Activated T-helper 1 cell treated with anti-CD3 and anti-CD28 coated beads, Interleukin-12 subunit alpha, Interleukin-12 subunit beta, Interleukin-2, Interleukin-4 antibody, amounts not matched to agents 30 ng/mL and 10 ng/mL and 1 ng/mL, durations not matched to agents 14 hours and 24 hours and 36 hours (primary cell): ENCODE results near the gene ZSCAN16. TPM values are rescaled to one million over a fixed set of nuclear protein-coding genes. Genes with fewer than 3 reads are reported as not detected.
A peak's percentile ranks its signal among the peaks of the same experiment; 100 is the strongest.

Experiments used
- DNase-seq: peaks from one replicate; pipeline ENCODE4 v3.0.0; 2021; ENCODE audit warnings: low spot score
- H3K27ac Mint-ChIP-seq: one replicate; pipeline ENCODE4 v1.8.0; 2021; ENCODE audit warnings: mild to moderate bottlenecking, mixed read lengths
- H3K27me3 Mint-ChIP-seq: one replicate; pipeline ENCODE4 v1.8.0; 2022; ENCODE audit warnings: mild to moderate bottlenecking, moderate library complexity, mixed read lengths; ENCODE audit not compliant: insufficient read depth
- H3K36me3 Mint-ChIP-seq: one replicate; pipeline ENCODE4 v1.8.0; 2021; ENCODE audit warnings: low read depth, mixed read lengths
- H3K4me1 Mint-ChIP-seq: one replicate; pipeline ENCODE4 v1.8.0; 2021; ENCODE audit warnings: low read depth, mixed read lengths
- H3K4me3 Mint-ChIP-seq: one replicate; pipeline ENCODE4 v1.8.0; 2021; ENCODE audit warnings: mild to moderate bottlenecking, moderate library complexity, mixed read lengths
- H3K9me3 Mint-ChIP-seq: one replicate; pipeline ENCODE4 v1.8.0; 2021; ENCODE audit warnings: mixed read lengths
- intact Hi-C: fragments of 100-400 bp; cut with micrococcal nuclease; formaldehyde crosslinking; loops from one replicate; pipeline ENCODE4 v1.15.1; 2024
- total RNA-seq: library from RNA; stranded (reverse); gene quantifications from 2 replicates; pipeline ENCODE4 v1.2.3, GENCODE V29; 2022

The ZSCAN16 gene
- total RNA-seq, 1 donor from 2014 or later = 4.8 TPM

- peaks cover 38% of the 10 kb centered on the region for H3K9me3 Mint-ChIP-seq
- H3K27me3 Mint-ChIP-seq = no peaks in the 10 kb centered on the region
- peaks cover 8% of the 10 kb centered on the region for H3K4me1 Mint-ChIP-seq
- DNase-seq = no peak
- intact Hi-C loops = no loop called here
- peaks cover 69% of the 10 kb centered on the region for H3K36me3 Mint-ChIP-seq
- H3K4me3 Mint-ChIP-seq = no peak overlapping the region
- no peak overlapping the region for H3K27ac Mint-ChIP-seq
Observed at GRCh38 chr6:28159029-28159607, 34.7 kb downstream of the ZSCAN16 start.

DNA sequence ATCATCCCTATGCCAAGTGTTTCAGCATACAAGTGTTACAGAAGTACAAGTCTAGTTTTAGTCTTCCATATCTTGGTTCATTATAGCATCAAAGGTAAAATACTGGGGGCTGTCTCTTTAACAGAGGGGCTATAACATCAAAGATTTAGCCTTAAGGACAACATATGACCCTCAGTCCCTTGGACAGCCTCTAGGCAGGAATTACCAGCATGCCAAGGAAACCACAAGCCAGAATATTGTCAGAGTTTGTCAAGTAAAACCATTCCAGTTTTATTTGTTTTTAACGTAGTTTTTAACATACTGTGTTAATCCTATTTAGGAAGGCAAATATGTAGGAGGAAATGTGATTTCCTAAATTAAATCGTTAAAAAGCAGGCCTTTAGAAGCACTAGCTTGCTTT is 35.8 kb downstream of the ZSCAN16 start:
- intact Hi-C loops = no loop called here

GRCh38 chr6:28161410-28162079 is 37.1 kb downstream of the ZSCAN16 start:
- H3K4me1 Mint-ChIP-seq = peaks cover 8% of the 10 kb centered on the region
- H3K4me3 Mint-ChIP-seq = peak overlapping the region; percentile 43
- DNase-seq = peak; percentile 54
- peaks cover 47% of the 10 kb centered on the region for H3K36me3 Mint-ChIP-seq
- intact Hi-C loops = no loop called here
- H3K27me3 Mint-ChIP-seq = no peaks in the 10 kb centered on the region
- no peak overlapping the region for H3K27ac Mint-ChIP-seq
- H3K9me3 Mint-ChIP-seq = peaks cover 28% of the 10 kb centered on the region

More for the DNA sequence above, 35.8 kb downstream of the ZSCAN16 start:
- Mint-ChIP-seq H3K27me3 (no peaks in the 10 kb centered on the region), H3K4me3 (no peak overlapping the region), H3K36me3 (peaks cover 58% of the 10 kb centered on the region), H3K27ac (no peak overlapping the region), H3K4me1 (peaks cover 8% of the 10 kb centered on the region), H3K9me3 (peaks cover 29% of the 10 kb centered on the region)
- DNase-seq = no peak

- peaks cover 19% of the 10 kb centered on the region for H3K9me3 Mint-ChIP-seq
- peaks cover 8% of the 10 kb centered on the region for H3K4me1 Mint-ChIP-seq
- peaks cover 10% of the 10 kb centered on the region for H3K36me3 Mint-ChIP-seq
- no peak for DNase-seq
- H3K4me3 Mint-ChIP-seq = no peak overlapping the region
- intact Hi-C loops = no loop called here
- H3K27me3 Mint-ChIP-seq = no peaks in the 10 kb centered on the region
- H3K27ac Mint-ChIP-seq = no peak overlapping the region
Observed at GRCh38 chr6:28165563-28165962, 41.2 kb downstream of the ZSCAN16 start.

DNA sequence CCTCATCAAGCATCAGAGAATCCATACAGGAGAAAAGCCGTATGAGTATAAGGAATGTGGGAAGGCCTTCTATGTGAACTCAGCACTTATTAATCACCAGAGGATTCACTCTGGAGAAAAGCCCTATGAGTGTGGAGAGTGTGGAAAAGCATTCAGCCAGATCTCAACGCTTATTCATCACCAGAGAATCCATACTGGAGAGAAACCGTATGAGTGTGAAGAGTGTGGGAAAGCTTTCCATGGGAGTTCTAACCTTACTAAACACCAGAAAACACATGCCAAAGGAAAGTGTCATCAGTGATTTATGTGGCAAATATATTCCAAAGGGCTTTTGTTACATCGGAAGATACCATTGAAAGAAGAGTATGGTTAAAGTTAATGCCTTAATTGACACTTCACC is 42.7 kb downstream of the ZSCAN16 start:
- DNase-seq = no peak

GRCh38 chr6:28167926-28168325 is 43.5 kb downstream of the ZSCAN16 start:
- intact Hi-C loops = no loop called here
- Mint-ChIP-seq H3K27ac (no peak overlapping the region), H3K4me3 (no peak overlapping the region), H3K36me3 (no peaks in the 10 kb centered on the region), H3K27me3 (no peaks in the 10 kb centered on the region), H3K9me3 (peaks cover 4% of the 10 kb centered on the region), H3K4me1 (no peaks in the 10 kb centered on the region)
- no peak for DNase-seq

More for the DNA sequence above, 42.7 kb downstream of the ZSCAN16 start:
- H3K4me3 Mint-ChIP-seq = no peak overlapping the region
- peaks cover 5% of the 10 kb centered on the region for H3K36me3 Mint-ChIP-seq
- no peak overlapping the region for H3K27ac Mint-ChIP-seq
- H3K4me1 Mint-ChIP-seq = no peaks in the 10 kb centered on the region
- H3K9me3 Mint-ChIP-seq = peaks cover 9% of the 10 kb centered on the region
- intact Hi-C loops = no loop called here
- no peaks in the 10 kb centered on the region for H3K27me3 Mint-ChIP-seq

DNA sequence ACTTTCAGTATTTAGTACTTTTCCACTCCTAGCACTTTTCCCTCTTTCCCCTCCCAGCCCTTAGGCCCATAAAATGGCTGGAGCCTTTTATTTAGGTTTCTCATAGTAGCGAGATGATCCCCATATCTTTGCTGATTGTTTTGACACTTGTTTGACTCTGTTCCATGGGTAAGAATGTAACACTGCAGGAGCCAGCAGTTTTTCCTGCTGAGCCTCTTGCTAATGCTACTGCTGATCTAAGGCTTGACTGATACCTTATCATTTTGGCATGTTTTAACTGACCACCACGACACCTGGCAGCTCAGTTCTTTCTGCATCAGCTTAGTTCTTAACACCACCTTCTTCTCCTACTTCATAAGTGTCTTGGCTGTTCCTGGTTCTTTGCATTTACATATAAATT is 46.9 kb downstream of the ZSCAN16 start:
- DNase-seq = no peak
- H3K9me3 Mint-ChIP-seq = peaks cover 11% of the 10 kb centered on the region
- no peaks in the 10 kb centered on the region for H3K36me3 Mint-ChIP-seq
- no peak overlapping the region for H3K4me3 Mint-ChIP-seq
- no peaks in the 10 kb centered on the region for H3K4me1 Mint-ChIP-seq
- intact Hi-C loops = no loop called here
- H3K27me3 Mint-ChIP-seq = peaks cover 3% of the 10 kb centered on the region
- H3K27ac Mint-ChIP-seq = no peak overlapping the region

DNA sequence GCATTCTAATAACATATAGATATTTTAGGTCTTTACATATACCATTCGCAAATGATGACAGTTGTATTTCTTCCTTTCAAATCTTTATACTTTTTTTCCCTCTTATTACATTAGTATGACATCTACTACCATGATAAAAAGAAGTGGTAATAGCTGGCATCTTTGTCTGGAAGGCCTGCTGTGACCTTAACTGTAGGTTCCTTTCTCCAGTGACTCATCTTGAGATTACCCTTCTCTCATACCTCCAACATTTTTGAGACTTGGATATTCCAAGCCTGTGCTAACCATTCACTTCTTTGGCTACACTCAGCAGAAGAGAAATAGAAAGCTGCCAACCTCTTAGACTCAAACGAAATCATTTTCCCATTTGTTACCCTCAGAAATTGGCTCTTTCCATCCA is 47.6 kb downstream of the ZSCAN16 start:
- Mint-ChIP-seq H3K4me1 (no peaks in the 10 kb centered on the region), H3K27me3 (peaks cover 3% of the 10 kb centered on the region), H3K36me3 (peaks cover under 1% of the 10 kb centered on the region), H3K4me3 (no peak overlapping the region), H3K9me3 (peaks cover 17% of the 10 kb centered on the region), H3K27ac (no peak overlapping the region)
- intact Hi-C loops = no loop called here
- no peak for DNase-seq

DNA sequence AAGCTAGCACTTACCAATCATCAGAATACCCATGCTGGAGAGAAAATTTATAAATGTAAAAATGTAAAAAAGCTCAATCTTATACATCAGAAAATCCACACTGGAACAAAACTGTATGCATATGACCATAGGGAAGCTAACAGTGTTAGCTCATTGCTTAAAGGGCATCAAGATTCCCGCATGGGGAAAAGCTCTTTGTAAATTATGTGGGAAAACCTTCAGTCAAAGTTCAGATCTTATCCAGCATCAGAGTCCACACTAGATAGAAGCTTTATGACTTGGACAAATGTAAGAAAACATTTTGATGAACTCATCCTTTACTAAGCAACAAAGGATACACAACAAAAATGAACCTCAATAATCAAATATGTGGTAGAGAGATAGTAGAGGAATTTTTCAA is 52.0 kb downstream of the ZSCAN16 start:
- peaks cover 2% of the 10 kb centered on the region for H3K36me3 Mint-ChIP-seq
- intact Hi-C loops = no loop called here

More for the DNA sequence above, 52.0 kb downstream of the ZSCAN16 start:
- Mint-ChIP-seq H3K27ac (no peak overlapping the region), H3K4me3 (no peak overlapping the region), H3K9me3 (peaks cover 15% of the 10 kb centered on the region), H3K27me3 (peaks cover 3% of the 10 kb centered on the region), H3K4me1 (no peaks in the 10 kb centered on the region)
- DNase-seq = no peak

Other genes with a start within 250 kb of the ZSCAN16 start
- gene OR2B2, start 212.2 kb upstream of the ZSCAN16 start, total RNA-seq = not detected in 2 replicates
- gene OR2B6, start 167.4 kb upstream of the ZSCAN16 start, total RNA-seq = not detected in 2 replicates
- 0.12 and 0.41 TPM in 2 replicates for gene ZNF165, start 44.0 kb upstream of the ZSCAN16 start, total RNA-seq
- 18.2 and 18.5 TPM in 2 replicates for gene ZKSCAN8, start 17.3 kb downstream of the ZSCAN16 start, total RNA-seq
- gene ZSCAN9, start 100.7 kb downstream of the ZSCAN16 start, total RNA-seq = 6.1 and 8.1 TPM in 2 replicates
- 4.8 and 6.0 TPM in 2 replicates for gene ZKSCAN4, start 127.7 kb downstream of the ZSCAN16 start, total RNA-seq
- 0.16 TPM in 1 of 2 replicates, not detected in the other for gene NKAPL, start 134.7 kb downstream of the ZSCAN16 start, total RNA-seq
- 5.4 and 6.0 TPM in 2 replicates for gene ZSCAN26, start 142.5 kb downstream of the ZSCAN16 start, total RNA-seq
- gene PGBD1, start 157.0 kb downstream of the ZSCAN16 start, total RNA-seq = 1.7 and 2.0 TPM in 2 replicates
- gene ZSCAN31, start 211.5 kb downstream of the ZSCAN16 start, total RNA-seq = 1.0 and 1.2 TPM in 2 replicates
- 2.9 and 3.3 TPM in 2 replicates for gene ZKSCAN3, start 225.3 kb downstream of the ZSCAN16 start, total RNA-seq